GM19240 (cell line): ENCODE results near the gene XPO5.
"Not testable (repeated sequence)": the region's sequence is repeated elsewhere in the genome, so short reads cannot be mapped to it uniquely, and the experiment has no call there.

Experiments
- DNase-seq: peaks from one replicate; pipeline ENCODE4 v3.0.0; 2011; ENCODE audit warnings: low spot score; ENCODE audit not compliant: insufficient read length

XPO5 gene

DNA sequence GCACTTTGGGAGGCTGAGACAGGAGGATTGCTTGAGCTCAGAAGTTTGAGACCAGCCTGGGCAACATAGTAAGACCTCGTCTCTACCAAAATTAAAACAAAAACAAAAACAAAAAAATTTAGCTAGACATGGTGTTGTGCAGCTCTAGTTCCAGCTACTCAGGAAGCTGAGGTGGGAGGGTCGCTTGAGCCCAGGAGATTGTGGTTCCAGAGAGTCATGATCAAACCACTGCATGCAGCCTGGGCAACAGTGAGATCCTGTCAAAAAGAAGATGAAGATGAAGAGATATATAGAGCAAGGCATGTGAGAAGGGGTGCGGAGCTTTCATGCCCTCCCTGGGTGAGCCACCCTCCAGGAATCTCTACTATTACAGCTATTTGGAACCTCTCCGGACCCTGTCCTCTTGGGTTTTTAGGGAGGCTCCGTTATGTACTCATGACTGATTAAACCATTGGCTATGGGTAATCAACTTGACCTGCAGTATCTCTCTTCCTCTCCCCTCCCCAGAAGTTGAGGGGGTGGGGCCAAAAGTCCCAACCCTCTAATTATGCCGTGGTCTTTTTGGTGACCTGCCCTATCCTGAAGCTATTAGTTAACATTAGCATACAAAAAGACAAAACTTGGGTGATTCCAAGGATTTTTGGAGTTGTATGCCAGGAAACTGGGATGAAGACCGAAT lies 9.2 kb upstream of the XPO5 start:
- no peak for DNase-seq

DNA sequence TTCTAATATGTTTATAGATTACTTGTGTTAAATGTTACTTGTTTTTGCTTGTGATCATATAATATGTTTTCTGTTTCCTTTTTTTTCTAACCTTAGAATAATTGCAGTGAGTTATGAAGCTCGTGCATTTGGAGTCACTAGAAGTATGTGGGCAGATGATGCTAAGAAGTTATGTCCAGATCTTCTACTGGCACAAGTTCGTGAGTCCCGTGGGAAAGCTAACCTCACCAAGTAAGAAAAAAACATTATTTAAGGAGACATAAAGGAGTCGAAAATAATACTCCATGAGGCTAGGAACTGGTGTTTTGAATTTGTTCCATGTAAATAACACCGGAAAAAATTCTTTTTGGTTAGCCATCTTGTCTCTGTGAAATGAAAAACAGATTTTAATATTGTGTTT lies 7.1 kb upstream of the XPO5 start:
- DNase-seq: no peak

DNA sequence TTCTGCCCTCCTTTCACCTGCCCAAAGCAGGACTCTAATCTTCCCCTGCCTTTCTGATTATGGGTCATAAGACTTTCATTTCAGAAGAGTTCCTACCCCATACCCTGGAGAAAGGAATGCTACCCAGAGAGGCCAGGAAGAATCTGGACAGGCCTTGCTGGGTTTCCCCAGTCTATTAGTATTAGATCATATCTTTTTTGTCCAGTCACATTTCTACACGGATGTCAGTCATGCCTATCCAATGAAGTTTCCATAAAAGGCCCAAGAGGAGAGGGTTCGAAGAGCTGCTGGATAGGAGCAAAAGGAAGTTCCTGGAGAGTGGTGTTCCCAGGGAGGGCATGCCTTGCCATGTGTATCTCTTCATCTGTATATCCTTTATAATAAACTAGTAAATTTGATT lies 3.3 kb upstream of the XPO5 start:
- no peak for DNase-seq

DNA sequence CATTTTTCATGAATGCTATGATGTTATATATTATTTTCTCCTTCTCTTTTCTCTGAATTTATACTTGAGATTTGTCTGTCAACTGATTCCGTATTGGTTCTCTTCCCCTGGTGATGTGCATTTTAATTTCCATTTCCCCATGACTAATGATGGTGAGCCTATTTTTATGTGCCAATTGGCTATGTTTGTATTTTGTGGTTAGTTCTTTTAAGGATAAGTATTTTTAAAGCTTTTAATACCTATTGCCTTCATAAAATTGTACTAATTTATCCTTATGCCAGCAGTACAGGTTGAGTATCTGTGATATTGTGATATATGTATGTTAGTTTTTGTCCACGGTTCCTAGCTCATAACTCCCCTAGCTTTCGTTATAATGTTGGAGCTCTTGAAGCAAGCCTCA lies 2.9 kb upstream of the XPO5 start:
- DNase-seq: no peak

DNA sequence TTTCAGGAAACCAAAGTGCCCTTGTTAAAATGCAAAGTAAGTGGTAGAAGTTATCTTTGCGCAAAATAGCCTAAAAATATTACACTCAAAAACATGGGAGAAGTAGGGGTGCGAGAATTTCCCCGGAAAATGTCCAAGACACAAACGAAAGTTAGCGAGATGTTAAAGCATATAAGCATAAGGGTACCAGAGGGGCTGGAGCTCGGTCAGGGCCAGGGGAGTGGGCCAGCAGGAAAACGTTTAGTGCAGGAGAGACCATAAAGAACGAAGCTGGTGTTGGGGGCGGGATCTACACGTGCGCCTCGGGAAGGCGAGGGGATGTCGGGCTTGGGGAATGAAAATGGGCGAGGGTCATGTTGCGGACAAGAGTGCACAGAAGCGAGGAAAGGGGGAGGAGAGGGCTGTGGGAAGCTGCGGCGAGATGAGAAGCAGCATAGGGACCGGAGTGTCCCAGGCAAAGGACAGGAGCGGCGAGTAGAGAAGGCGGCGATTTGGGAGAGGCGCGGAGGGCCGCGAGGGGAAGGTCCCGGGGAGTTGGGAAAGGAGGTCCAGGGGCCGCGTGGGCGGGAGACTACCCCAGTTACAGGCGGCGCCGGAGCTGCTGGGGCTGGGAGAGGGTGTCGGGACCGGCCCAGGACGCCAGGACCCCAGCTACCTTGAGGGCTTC lies 600 bp downstream of the XPO5 start:
- DNase-seq: no peak

DNA sequence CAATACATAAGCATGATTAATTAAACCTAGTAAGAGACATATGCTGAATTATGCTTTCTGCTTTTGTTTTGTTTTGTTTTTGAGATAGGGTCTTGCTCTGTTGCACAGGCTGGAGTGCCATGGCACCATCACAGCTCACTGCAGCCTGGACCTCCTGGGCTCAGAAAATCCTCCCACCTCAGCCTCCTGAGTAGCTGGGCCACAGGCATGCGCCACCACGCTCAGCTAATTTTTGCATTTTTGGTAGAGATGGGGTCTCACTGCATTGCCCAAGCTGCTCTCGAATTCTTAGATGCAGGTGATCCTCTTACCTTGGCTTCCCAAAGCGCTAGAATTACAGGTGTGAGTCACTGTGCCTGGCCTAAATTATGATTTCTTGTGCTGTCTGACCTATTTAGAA lies 3.8 kb downstream of the XPO5 start:
- DNase-seq: no peak

DNA sequence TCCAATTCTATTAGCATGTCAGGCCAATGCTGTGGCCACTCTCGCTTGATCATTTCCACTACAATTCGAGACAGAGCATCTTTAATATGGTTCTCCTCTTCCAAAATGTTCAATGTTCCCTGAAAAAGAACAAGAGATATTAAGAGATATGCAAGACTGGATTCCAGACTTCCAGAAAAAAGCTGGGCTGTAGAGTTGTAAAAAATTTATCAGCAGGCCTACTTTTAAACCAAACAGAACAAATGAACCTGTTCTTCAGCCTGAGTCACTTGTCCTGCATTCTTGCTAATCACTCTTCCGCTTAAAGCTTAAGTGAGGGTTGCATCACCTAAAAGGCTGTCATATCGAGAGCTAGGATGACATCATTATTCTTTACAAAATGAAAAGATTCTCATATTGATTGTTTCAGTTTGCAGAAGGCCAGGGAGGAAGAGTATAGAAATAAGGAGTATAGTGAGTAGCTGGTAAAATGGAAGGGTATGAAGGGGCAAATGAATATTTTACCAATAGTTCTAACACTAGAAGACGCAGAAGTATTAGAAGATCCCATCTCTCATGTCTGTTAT lies 4.9 kb downstream of the XPO5 start:
- DNase-seq: no peak

DNA sequence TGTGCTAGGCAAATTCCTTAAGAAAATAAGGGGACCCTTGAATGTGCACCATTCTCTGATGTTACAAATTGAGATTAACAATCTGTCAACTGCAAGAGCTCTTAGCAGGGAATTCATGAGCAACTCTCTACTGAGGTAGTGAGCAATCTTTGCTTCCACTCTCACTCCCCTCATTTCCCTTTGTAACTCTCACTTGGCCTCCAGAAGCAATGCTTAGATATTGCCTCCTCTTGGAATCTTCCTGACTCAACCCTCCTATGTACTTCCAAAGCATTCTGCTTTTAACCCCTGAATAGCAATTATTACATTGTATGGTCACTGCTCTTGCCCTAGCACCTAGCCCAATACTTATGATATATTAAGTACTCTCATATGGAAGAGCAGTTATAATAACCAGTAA lies 16.5 kb downstream of the XPO5 start:
- no peak for DNase-seq

DNA sequence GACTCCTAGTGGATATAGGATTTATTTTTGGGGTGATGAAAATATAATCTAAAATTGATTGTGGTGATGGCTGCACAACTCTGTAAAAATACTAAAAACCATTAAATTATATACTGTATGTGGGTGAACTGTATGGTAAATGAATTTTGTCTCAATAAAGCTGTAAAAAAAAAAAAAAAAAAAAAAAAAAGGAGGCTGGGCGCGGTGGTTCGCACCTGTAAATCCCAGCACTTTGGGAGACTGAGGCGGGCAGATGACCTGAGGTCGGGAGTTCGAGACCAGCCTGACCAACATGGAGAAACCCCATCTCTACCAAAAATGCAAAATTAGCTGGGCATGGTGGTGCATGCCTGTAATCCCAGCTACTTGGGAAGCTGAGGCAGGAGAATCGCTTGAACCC lies 18.2 kb downstream of the XPO5 start:
- DNase-seq: not testable (repeated sequence)

DNA sequence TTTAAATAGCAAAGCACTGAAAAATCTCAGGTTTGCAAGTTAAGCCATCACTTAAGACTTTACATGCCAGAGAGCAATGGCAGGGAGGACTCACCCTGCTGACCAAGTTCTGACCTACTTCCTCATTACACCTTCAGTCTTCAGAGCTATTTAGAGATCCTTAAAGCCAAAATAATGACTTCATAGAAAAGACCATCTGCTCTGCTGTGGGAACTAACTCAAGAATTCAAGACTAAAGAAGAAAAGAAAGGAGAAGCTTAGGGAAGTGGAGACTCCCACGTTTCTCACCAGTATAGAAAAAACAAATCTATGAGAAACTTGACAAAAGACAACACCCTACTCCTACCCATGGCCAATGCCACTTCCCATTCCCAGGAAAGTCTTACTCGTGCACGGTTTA lies 28.6 kb downstream of the XPO5 start:
- DNase-seq: no peak

DNA sequence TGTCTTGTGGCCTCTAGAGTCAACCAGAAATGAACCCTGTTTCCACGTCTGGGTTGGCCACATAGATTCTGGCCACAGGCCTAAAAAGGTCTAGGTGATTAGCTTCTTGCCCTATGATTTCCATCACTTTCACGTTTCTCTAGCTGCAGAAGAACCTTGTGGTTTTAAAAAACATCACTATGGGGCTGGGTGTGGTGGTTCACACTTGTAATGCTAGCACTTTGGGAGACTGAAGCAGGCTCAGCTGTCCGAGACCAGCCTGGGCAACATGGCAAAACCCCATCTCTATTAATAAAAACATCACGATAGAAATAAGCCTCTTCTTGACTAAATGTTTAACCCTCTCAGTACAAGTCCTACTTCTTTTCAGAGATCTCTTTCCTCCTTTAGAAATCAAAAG lies 31.4 kb downstream of the XPO5 start:
- no peak for DNase-seq

DNA sequence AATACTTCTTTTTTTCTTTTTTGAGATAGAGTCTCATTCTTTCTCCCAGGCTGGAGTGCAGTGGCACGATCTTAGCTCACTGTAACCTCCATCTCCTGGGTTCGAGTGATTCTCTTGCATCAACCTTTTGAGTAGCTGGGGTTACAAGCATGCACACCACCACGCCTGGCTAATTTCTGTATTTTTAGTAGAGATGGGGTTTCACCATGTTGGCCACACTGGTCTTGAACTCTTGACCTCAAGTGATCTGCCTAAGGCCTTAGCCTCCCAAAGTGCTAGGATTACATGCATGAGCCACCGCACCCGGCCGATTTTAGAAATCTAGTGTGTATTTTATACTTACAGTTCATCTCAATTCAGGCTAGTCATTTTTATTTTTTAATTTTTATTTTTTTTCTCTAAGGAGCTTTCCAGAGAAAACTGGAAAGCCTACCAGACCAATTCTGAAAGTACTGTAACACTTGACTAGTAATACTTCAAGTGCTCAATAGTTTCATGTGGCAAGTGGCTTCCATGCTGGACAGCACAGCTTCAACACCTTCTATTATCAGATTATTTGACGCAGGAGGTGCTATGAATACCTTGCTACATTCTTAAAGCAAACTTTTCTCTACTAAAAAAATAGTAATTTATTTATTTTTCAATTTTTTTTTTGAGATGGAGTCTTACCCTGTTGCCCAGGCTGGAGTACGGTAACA lies 33.9 kb downstream of the XPO5 start:
- no peak for DNase-seq

DNA sequence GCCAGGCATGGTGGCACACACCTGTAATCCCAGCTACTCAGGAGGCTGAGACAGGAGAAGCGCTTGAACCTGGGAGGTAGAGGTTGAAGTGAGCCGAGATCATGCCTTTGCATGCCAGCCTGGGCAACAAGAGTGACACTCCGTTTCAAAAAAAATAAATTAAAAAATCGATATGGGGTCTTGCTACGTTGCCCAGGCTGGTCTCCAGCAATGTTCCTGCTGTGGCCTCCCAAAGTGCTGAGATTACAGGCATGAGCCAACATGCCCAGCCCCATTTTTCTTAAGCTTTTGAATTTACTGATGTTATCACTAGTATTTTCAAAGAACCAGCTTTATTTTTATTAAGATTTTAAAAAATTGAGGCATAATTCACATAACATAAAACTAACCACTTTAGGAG lies 35.3 kb downstream of the XPO5 start:
- DNase-seq: no peak

DNA sequence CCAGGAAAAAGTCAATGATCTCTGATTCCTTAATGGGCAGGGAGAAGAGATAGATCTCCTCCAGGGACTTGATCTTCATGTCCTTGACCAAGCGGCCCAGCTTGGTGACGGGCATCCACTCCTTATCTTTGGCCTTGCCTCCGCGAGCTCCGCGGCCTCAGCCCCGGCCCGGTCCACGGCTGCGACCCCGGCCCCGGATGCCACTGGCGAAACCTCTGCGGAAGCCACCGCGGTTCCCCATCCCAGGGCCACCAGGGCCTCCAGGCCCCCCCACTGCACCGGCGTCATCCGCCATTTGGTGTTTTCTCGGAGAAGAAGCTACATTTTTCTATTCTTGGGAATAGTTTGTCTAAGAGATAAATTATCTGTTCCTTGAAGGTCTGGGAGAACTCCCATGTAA lies 36.4 kb downstream of the XPO5 start:
- not testable (repeated sequence) for DNase-seq

DNA sequence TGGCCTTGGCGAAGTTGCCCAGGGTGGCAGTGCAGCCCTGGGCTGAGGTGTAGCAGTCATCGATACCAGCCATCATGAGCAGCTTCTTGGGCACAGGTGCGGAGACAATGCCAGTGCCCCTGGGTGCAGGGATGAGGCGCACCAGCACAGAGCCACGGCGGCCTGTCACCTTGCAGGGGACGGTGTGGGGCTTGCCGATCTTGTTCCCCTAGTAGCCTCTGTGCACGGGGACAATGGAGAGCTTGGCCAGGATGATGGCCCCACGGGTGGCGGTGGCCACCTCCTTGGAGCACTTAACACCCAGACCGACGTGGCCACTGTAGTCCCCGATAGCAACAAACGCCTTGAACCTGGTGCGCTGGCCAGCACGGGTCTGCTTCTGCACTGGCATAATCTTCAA lies 36.9 kb downstream of the XPO5 start:
- DNase-seq: not testable (repeated sequence)

DNA sequence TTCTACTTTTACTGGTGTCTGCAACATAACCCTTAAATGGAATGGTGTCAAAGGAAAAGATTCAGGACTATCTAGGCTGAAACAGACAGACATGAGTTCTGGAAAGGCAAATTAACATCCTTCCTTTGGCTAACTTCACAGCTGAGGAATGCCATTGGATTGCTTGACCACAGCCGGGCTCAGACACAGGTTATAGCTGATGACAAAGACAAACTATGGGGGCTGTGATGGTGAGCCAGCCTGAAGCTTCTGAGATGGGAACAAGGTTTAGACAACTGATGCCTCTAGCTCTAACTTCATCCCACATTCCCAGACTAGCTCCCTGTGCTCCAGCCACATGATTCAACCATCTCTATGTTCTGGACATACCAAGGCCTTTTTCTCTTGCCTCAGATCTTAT lies 43.6 kb downstream of the XPO5 start:
- no peak for DNase-seq

DNA sequence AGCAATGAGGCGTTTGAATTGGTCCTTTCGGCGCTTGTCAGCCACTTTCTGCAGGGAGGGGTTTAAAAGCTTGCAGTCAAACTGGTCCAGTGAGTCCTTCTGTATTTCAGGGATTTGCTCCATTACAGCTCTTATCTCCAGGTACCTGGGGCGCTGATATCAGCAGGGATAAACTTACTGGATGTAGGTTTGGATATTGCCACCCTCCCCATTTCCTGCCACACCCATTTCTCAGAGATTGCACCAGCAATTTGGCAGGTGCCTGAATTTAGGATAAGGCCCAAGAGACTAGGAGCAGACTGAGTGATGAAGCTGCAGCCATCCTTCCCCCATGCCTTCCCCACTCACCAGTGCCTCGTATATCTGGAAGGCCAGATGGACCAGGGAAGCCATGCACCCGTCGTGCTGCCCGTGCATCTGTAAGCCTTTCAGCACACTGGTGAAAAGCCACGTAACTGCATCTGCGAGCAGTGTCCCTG lies 51.3 kb downstream of the XPO5 start:
- DNase-seq: no peak

DNA sequence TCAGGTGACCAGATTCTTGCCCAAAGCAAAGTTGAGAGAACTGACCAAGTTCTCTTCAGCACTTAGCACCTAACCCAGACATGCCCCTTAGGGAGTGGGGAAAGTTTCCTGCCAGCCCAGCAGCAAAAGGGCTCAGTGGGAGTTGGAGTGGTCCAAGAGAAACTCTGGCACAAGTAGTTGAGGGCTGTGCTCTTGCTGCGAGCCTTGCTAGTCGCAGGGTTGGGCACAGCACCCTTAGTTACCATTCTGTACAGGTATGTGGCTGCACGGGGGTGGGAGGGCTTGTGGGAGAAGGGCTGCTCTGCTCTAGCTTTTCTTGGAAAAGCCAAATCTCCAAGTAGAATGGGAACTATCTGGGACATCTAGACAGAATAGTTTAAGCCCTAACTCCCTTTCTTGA lies 52.6 kb downstream of the XPO5 start:
- no peak for DNase-seq

DNA sequence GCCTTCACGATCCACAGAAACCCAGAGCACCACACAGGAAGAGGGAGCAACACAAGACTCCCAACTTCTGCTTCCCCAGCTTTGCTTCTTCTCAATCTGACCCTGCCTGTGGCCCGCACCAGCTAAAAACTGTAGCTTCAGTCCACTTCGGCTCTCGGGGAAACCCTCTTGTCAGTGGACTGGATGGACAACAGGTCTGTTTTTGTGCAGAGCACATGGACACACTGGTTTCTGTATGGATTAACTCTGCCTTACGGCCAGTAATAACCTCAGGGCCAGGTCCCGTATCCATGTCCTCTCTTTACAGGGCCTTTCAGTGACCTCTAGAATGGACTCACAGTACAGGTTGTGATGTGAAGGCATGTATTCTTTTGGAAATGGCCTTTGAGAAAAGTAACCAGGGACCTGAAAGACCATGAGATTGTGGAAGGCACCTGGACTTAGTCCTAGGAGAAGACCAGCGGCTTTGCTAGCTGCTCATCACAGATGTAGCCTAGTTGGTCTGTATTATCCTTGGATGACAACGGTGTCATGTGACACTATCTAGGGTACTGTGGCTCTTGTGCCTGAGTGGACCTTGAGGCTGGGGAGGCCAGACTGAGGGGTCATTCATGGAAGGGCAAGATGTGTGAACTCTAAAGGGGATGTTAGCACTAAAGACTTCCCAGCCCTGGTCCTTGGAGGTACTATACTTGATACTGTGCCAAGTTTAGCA lies 53.1 kb downstream of the XPO5 start:
- DNase-seq: no peak

DNA sequence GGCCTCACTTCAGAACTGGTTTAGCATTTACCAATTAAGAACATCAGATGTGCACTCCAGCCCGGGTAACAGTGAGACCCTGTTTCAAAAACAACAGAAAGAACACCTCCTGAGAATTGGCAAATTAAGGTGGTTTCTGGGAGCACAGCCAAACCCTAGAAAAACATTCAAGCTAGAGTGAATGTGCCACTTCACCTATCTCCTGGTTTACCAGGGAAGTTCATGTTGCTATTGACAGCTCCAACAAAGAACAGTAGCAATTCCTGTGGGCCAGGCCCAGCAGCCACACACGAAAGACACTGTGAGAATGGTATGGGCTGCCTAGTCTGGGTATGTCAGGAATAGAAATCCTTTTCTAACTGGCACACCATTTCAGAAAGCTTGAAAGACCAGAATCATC lies 54.0 kb downstream of the XPO5 start:
- no peak for DNase-seq

DNA sequence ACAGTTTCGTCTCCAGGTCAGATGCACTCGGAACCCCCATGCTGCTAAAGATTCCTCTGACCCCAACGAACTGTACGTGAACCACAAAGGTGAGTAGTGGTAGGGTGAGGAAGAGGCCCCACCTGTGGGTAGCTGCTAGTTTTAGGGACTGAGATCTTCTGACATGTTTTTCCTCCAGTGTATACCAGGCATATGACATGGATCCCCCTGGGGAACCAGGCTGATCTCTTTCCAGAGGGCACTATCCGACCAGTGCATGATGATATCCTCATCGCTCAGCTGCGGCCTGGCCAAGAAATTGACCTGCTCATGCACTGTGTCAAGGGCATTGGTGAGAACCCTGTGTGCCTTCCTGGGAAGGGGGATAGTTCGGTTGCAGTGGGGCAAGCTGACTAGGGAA lies 55.7 kb downstream of the XPO5 start:
- DNase-seq: no peak
